Measurements from ENCODE around the gene PTGER4. TPM values are rescaled to one million over a fixed set of nuclear protein-coding genes. Genes with fewer than 3 reads are reported as not detected.

The PTGER4 gene
- polyA plus RNA-seq, 1 of the 3 experiments (the other 2 are of a cell fraction): not detected

- no peak overlapping the region for H3K4me3 ChIP-seq (ENCODE audit: low read depth in 2 of 2, low read length in 1 of 2)
- H3F3A ChIP-seq (replicated peaks; ENCODE audit: insufficient read depth): peaks cover 4% of the 10 kb centered on the region
- TF ChIP-seq RFX5 (IDR thresholded peaks at IDR 0.05; ENCODE audit: low read length) (no peak), NFIC (IDR thresholded peaks at IDR 0.05; ENCODE audit: borderline replicate concordance) (no peak), RAD21 (IDR thresholded peaks at IDR 0.05; ENCODE audit: low read length) (no peak), YY1 (IDR thresholded peaks at IDR 0.05; ENCODE audit: low read depth) (no peak), TAF1 (IDR thresholded peaks at IDR 0.05; ENCODE audit: borderline replicate concordance, low read depth, low read length) (no peak), SMC3 (IDR thresholded peaks at IDR 0.05; ENCODE audit: low read depth, low read length) (no peak), EP300 (IDR thresholded peaks at IDR 0.05; ENCODE audit: borderline replicate concordance in 1 of 2, low read depth in 1 of 2, low read length in 1 of 2) (no peak), SIN3A (IDR thresholded peaks at IDR 0.05; ENCODE audit: borderline replicate concordance, low read depth, low read length) (no peak), FOXM1 (IDR thresholded peaks at IDR 0.05; ENCODE audit: low read depth) (no peak), REST (IDR thresholded peaks at IDR 0.05; ENCODE audit: low read depth, low read length) (no peak), RXRA (IDR thresholded peaks at IDR 0.05; ENCODE audit: borderline replicate concordance, low read depth) (no peak), EZH2phosphoT487 (IDR thresholded peaks at IDR 0.05; ENCODE audit: borderline replicate concordance, low read depth) (no peak), ZBTB33 (IDR thresholded peaks at IDR 0.05; ENCODE audit: borderline replicate concordance, low read depth) (no peak), NRF1 (IDR thresholded peaks at IDR 0.05; ENCODE audit: low read depth, low read length) (no peak), MXI1 (IDR thresholded peaks at IDR 0.05; ENCODE audit: low read depth, low read length) (no peak), PBX3 (IDR thresholded peaks at IDR 0.05) (no peak)
- H3K36me3 ChIP-seq (replicated peaks in 1 of 2; ENCODE audit: control insufficient read depth in 1 of 2, insufficient read depth in 2 of 2, low read length in 1 of 2): no peaks in the 10 kb centered on the region
- peaks cover 58% of the 10 kb centered on the region for H3K27me3 ChIP-seq (ENCODE audit: insufficient read depth)
- ChIA-PET CTCF (interaction anchor here (0.6 to 1.5 kb wide), 2 partner anchors 689 to 733 kb away, joined by 3 read pairs; no protein-coding TSS in a partner anchor), POLR2A (no interaction called here)
- H4K20me1 ChIP-seq (ENCODE audit: insufficient read depth): no peaks in the 10 kb centered on the region; the same call in 1 of the 2 replicates
- DNase-seq: peak; percentile 16
- 27% methylated on average over 66 of the region's 67 CpGs for WGBS (ENCODE audit: low lambda C conversion rate)
- no peaks in the 10 kb centered on the region for H3K9me3 ChIP-seq
- H3K4me2 ChIP-seq: no peak overlapping the region
- H3K9ac ChIP-seq: no peak overlapping the region
- no peak overlapping the region for H3K27ac ChIP-seq (ENCODE audit: low read depth in 2 of 2, low read length in 1 of 2)
- no peaks in the 10 kb centered on the region for H3K79me2 ChIP-seq (ENCODE audit: insufficient read depth)
- no peak overlapping the region for H2AFZ ChIP-seq (ENCODE audit: low read depth)
- no peaks in the 10 kb centered on the region for H3K9me2 ChIP-seq
- H3K4me1 ChIP-seq (ENCODE audit: control insufficient read depth in 1 of 2, insufficient read depth in 2 of 2, low read depth in 1 of 2, low read length in 1 of 2): peaks cover 6 to 11% of the 10 kb centered on the region in 2 experiments; a peak in 2 of 4 replicates
Measured at GRCh38 chr5:40681363-40682153, 1.8 kb downstream of the PTGER4 start.

All from SK-N-SH (cell line).